ENCODE results near the gene CASZ1.

DNA sequence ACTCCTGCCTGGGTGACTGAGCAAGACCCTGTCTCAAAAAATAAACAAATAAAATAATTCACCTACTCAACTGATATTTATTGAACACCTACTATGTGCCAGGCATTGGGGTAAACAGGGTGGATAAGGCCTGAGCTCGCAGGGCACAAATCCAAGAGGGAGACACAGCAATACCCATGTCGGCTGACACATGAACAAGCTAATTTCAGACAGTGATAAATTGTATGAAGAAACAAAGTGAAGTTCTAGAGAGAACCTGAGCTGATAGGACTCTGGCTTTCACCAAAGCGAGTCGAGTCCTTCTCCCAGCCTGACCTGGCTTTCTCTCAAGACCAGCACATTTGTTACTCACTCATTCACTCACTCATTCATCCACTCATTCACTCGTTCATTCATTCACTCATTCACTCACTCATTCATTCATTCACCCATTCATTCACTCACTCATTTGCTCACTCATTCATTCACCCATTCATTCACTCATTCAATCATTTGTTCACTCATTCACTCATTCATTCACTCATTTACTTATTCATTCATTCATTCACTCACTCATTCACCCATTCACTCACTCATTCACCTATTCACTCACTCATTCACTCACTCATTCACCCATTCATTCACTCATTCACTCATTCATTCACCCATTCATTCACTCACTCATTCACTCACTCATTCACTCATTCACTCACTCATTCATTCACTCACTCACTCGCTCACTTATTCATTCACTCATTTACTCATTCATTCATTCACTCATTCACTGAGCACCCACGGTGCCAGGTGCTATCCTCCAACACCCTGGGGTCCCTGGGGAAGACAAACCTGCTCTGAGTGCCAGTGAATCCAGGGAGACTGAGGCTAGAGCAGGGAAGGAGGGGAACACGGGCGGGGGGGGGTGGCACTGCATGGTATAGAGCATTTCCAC, 37.4 kb upstream of the CASZ1 start:
- TF ChIP-seq SIN3A (IDR thresholded peaks at IDR 0.05; ENCODE audit: borderline replicate concordance, insufficient read depth, low read depth, low read length) (no peak), POLR2AphosphoS5 (IDR thresholded peaks at IDR 0.05; ENCODE audit: low read depth, low read length) (no peak)
- TF ChIP-seq, protein P1, sequence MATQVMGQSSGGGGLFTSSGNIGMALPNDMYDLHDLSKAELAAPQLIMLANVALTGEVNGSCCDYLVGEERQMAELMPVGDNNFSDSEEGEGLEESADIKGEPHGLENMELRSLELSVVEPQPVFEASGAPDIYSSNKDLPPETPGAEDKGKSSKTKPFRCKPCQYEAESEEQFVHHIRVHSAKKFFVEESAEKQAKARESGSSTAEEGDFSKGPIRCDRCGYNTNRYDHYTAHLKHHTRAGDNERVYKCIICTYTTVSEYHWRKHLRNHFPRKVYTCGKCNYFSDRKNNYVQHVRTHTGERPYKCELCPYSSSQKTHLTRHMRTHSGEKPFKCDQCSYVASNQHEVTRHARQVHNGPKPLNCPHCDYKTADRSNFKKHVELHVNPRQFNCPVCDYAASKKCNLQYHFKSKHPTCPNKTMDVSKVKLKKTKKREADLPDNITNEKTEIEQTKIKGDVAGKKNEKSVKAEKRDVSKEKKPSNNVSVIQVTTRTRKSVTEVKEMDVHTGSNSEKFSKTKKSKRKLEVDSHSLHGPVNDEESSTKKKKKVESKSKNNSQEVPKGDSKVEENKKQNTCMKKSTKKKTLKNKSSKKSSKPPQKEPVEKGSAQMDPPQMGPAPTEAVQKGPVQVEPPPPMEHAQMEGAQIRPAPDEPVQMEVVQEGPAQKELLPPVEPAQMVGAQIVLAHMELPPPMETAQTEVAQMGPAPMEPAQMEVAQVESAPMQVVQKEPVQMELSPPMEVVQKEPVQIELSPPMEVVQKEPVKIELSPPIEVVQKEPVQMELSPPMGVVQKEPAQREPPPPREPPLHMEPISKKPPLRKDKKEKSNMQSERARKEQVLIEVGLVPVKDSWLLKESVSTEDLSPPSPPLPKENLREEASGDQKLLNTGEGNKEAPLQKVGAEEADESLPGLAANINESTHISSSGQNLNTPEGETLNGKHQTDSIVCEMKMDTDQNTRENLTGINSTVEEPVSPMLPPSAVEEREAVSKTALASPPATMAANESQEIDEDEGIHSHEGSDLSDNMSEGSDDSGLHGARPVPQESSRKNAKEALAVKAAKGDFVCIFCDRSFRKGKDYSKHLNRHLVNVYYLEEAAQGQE (IDR thresholded peaks at IDR 0.05; ENCODE audit: insufficient read depth in 1 of 2, low read depth in 2 of 2, low read length in 1 of 2): no peak

Measured in Panc1 (cell line).